GM19043 (cell line): Measurements from ENCODE around the gene RNF208.
"Not testable (repeated sequence)": the region's sequence is repeated elsewhere in the genome, so short reads cannot be mapped to it uniquely, and the experiment has no call there.

Experiments
- ATAC-seq: cut with Tn5 transposase; IDR thresholded peaks from one replicate; pipeline ENCODE4 v1.9.1; 2021; ENCODE audit warnings: low read depth; ENCODE audit not compliant: unreplicated experiment

Gene RNF208, protein sequence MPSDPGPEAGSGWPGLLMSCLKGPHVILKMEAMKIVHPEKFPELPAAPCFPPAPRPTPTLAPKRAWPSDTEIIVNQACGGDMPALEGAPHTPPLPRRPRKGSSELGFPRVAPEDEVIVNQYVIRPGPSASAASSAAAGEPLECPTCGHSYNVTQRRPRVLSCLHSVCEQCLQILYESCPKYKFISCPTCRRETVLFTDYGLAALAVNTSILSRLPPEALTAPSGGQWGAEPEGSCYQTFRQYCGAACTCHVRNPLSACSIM

DNA sequence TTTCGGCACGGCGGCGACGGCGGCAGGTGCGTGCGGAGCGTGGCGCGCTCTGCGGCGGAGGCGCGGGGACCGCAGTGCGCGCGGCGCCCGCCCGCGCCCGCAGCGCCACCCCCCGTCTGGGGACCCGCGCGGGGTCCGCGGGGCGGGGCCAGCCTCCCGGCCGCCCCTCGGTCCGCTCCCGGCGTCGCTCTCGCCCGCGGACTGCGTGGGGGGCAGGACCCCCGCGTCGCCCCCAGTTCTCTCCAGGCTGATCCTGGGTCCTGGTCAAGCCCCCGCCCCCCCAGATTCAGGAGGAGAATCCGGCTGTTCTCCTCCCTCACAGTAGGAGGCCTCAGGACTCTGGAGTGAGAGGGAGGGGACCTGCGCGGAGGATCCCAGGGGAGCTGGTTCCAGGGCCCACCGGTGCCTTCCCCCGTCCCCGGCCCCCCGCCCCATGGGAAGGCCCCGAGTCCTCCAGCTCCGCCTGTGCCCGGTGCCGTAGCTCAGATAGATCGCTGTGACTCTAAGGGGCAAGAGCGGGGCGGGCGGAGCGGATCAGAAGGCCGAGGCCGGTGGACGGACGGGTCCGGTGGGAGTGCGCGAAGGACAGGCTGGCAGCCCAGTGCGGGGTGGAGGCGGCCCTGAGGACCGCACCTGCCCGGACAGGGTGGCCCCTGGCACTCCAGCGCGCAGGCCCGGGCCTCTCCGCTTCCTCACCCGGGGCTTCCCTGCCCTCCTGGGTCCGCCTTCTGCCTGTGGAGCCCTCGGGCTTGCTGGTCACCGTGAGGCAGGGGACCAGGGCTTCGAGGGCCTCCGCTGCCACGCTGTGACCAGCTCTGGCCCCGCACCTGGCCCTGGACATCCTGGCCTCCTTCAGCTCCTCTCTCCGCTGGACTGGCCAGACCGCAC is at the start of gene RNF208:
RNF208 (minus strand) TSS at position 51 of the 888 bp plus-strand sequence. CDS start 1,028 bp downstream, outside the sequence.
- ATAC-seq: no peak

DNA sequence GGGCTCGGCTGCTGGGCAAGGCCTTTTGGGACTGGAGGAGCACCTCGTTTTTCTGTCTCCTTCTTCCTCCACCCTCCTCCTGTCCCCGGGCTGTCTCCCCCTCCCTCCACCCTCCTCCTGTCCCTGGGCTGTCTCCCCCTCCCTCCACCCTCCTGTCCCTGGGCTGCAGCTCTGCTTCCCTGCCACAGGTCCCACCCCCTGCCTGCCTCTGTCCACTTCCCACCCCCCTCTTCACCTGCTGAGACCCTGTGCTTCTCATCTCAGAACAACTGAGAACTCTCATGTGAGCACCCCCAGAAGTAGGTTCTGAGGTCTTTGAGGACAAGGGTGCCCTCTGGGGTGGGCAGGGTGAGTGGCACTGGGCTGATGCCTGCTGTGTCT is 49.6 kb upstream of the RNF208 start:
- ATAC-seq: no peak

DNA sequence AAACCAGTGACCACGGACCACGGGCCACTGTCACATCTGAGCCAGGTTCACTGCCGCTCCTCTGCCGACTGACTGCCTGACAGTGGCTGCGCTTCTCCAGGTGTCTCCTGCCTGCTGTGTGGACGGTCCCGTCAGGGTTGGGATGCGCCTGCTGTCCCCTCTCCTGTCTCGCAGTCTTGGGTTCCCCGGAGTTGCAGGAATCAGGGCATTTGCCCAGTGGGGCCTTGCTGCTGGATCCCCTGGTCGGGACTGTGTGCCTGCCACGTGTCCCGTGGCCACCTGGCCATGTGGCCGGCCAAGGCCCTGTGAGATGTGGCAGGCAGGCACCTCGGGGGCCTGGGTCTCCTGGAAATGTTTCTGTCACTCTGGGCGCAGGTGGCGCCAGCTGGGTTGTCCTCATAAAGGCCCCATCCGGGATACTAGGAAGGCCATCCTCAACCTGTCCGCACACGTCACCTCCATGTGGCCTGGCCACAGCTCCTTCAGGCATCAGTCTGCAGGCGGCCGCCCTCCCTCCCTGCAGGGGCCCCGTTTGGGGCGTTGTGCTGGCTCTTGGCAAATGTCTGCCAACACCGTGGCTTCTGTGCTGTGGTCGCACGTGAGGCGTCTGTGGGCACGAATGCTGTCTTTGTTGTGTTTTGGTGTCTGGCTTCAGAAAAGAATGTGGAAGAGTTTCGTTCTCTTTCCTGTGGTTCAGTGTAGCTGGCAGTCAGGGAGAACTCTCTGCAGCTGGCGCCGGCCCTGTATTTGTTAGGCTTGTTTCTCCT is 49.1 kb upstream of the RNF208 start:
- ATAC-seq: no peak

DNA sequence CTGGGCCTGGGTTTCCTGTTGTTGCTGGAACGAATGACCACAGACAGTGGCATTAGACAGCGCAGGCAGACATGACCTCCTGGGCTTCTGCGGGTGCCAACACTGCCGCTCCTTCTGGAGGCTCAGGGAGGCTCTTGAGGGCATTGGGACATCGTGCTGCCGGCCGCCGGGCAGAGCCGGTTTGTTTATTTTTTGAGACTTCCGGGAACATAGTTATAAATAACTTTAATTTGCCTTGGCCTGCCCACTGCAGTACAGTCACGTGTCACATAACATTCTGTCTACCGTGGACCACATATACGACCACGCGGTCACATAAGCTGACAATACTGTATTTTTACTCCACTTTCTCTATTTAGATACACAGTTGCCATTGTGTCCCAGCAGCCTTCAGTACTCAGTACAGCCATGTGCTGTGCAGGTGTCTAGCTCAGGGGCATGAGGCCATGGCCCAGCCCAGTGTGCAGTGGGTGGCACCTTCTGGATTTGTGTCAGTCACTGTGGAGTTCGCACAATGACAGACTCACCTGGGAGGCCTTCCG is 47.3 kb upstream of the RNF208 start:
- ATAC-seq: no peak

DNA sequence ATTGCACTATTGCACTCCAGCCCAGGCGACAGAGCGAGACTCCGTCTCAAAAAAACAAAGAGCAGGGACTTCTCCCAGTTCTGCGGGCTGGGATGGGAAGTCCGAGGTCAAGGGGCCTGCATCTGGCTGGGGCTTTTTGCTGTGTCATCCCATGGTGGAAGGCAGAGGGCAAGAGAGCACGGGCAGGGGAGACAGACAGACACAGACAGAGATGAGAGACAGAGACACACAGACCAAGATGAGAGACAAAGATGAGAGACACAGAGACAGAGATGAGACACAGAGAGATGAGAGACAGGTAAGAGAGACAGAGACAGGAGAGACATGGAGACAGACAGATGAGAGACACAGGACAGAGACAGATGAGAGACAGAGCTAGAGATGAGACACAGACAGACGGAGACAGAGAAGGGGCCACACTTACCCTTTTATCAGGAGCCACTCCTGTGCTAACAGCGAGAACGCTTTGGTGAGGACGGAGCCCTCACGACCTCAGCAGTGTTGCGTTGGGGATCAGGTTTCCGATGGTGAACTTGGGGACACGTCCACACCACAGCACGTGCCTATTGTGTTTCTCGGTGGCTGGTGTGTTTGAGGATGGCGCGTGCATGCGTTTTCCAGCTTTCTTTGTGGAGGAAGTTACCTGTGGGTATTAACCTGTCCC is 46.6 kb upstream of the RNF208 start:
- ATAC-seq: no peak

DNA sequence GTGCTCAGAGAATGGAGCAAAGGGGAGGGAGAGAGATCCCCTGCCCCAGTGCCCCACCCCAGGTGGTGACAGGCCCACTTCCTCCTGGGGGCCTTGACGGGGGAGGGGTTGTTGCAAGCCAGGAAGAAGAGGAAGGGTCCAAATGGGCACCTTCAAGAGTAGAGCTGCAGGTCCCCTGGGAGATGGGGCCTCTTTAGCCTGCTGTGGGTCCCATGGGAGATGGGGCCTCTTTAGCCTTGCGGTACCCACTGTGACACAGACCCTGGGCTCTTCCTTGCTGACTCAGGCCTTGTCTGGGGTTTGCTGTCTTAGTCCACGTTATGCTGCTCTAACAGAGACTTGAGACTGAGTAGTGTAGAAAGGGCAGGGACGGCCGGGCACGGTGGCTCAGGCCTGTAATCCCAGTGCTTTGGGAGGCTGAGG is 45.9 kb upstream of the RNF208 start:
- ATAC-seq: no peak

DNA sequence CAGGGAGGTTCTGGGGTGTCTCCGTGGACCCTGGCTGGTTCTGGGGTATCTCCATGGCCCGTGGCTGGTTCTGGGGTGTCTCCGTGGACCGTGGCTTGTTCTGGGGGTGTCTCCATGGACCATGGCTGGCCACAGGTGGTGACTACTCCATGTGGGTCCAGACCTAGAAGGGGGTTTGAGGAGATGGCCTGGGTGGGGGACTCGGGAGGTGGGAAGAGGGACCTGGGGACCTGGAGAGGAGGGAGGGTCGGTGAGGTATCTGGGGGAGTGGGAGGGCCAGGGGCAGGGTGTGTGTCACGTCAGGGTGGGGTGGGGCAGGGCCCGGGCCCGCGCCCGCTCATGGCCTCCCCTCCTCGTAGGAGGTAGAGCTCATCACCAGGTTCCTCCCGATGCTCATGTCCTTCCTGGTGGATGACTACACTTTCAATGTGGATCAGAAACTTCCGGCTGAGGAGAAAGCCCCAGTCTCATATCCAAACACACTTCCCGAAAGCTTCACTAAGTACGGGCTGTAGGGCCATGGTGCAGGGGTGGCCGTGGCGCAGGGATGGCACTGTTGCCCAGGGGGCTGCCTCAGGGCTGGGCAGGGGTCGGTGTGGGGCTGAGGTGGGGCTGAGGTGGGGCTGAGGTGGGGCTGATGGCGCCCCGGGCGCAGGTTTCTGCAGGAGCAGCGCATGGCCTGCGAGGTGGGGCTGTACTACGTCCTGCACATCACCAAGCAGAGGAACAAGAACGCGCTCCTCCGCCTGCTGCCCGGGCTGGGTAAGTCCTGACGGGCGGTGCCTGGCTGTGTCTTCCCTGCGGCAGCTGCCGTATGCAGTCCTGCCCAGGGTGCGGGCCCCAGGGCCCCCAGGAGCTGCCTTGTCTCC is 44.8 kb upstream of the RNF208 start:
- ATAC-seq: no peak

DNA sequence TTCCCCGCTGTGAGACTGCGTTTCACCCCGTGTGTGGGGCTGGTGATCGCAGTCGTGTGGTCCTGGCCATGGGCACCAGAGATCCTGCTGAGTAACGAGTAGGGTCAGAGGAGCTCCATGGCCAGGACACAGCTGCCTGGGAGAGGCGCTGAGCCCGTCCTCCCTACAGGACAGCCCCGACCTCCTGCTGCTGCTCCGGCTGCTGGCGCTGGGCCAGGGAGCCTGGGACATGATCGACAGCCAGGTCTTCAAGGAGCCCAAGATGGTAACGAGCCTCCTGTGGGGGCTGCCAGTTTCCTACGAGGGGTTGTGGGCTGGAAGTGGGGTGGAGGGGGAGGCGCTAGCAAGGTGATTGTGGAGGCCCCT is 44.1 kb upstream of the RNF208 start:
- ATAC-seq: no peak

DNA sequence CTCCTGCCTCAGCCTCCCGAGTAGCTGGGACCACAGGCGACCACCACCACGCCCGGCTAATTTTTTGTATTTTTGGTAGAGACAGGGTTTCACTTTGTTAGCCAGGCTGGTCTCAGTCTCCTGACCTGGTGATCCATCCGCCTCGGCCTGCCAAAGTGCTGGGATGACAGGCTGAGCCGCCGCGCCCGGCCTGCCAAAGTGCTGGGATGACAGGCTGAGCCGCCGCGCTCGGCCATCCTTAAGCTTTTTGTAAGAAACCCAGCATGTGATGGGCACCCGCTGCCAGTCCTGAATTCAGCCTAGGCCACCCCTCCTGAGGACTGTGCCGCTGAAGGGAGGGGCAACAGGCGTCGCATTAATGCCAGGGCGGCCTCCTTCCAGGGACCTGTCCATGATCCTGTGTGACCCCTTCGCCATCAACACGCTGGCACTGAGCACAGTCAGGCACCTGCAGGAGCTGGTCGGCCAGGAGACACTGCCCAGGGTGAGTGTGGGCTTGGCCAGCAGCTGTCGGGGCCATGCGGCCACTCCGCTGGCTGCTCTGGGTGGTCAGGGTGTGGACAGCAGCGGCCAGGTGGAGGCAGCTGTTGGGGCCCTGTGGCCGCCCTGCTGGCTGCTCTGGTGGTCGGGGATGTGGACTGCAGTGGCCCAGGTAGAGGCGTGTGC is 43.6 kb upstream of the RNF208 start:
- ATAC-seq: no peak

DNA sequence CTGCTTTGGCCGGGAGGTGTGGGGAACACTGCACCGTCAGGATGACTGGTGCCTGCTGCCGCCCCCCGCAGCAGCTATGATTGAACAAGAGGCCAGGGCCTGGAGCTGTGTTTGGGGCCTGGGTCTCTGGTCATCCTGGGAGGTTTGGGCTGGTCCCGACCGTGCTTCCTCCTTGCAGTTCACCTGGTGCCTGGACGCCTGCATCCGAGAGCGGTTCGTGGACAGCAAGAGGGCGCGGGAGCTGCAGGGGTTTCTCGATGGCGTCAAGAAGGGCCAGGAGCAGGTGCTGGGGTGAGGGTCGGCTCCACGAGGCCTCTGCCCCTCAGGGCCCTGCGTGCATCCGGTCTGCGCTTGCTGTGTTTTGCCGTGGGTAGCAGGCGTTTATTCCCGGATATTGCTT is 42.0 kb upstream of the RNF208 start:
- no peak for ATAC-seq

DNA sequence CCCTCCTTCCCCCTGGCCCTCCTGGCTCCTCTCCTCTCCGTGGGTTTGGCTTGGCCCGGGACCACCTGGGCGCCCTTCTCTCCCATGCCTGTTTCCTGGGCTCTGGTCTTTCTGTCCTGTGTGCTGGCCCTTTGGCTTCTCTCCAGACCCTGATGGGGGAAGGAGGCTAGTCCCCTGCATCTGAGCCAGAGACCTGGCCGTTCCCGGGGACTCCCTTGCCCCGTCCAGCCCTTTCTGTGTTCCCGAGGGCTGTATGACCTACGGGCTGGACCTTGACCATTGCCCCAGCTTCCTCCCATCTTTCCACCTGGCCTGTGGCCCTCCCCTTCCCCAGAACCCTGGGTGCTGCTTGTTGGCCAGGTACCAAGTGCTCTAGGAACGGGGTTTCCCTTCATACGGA is 41.5 kb upstream of the RNF208 start:
- no peak for ATAC-seq

DNA sequence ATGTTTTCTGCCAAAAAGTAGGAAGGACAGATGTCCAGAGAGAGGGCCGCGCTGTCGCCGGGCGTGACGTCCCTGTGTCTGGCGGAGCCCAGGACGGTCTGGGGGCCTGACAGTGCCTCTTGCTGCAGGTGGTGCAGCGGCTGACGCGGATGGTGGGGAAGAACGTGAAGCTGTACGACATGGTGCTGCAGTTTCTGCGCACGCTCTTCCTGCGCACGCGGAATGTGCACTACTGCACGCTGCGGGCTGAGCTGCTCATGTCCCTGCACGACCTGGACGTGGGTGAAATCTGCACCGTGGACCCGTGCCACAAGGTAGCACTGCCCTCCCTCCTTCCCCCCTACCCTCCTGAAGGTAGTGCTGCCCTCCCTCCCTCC is 40.9 kb upstream of the RNF208 start:
- no peak for ATAC-seq

DNA sequence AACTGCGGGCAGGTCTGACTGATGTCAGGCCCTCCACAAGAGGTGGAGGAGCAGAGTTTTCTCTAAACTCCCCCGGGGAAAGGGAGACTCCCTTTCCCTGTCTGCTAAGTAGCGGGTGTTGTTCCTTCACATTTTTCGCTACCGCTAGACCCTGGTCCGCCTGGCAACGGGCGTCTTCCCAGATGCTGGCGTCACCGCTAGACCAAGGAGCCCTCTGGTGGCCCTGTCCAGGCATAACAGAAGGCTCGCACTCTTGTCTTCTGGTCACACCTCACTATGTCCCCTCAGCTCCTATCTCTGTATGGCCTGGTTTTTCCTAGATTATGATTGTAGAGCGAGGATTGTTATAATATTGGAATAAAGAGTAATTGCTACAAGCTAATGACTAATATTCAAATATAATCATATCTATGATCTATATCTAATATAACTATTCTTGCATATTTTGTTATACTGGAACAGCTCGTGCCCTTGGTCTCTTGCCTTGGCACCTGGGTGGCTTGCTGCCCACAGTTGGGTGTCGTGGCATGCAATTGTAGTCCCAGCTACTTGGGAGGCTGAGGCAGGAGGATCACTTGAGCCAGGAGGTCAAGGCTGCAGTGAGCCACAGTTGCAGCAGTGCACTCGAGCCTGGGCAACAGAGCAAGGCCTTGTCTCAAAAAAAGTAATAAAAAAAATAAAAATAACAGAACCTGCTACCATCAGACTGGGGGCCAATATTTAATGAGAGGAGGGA is 40.3 kb upstream of the RNF208 start:
- ATAC-seq: not testable (repeated sequence)

DNA sequence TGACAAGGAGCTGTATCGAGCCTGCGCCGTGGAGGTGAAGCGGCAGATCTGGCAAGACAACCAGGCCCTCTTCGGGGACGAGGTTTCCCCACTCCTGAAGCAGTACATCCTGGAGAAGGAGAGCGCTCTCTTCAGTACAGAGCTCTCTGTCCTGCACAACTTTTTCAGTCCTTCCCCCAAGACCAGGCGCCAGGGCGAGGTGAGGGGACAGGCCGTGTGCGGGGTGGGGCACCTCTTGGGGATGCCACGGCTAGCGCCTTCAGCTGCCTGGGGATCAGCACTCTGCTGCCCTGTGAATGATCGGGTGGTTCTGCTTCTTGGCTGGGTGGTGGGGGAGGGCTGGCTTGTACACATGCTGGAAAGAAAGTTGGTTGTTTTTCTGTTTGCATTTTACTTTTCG is 34.8 kb upstream of the RNF208 start:
- ATAC-seq: no peak

DNA sequence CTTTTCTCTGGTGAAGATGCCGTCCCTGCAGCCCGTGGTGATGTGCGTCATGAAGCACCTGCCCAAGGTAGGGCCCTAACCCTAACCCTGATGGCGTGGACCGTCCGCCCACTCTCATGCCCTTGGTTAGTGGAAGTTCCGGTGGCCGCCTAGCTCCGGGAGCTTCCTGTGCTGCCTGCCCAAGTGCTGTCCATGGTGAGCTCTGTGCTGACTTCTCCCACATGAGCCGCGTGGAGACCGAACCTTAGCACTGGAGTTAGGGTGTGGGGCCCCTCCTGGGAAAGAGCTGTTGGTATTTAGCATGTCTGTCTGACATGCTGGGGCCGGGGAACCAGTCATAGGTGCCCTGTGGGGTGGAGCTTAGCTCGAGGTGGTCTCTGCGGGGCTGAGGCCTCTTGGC is 34.3 kb upstream of the RNF208 start:
- no peak for ATAC-seq

DNA sequence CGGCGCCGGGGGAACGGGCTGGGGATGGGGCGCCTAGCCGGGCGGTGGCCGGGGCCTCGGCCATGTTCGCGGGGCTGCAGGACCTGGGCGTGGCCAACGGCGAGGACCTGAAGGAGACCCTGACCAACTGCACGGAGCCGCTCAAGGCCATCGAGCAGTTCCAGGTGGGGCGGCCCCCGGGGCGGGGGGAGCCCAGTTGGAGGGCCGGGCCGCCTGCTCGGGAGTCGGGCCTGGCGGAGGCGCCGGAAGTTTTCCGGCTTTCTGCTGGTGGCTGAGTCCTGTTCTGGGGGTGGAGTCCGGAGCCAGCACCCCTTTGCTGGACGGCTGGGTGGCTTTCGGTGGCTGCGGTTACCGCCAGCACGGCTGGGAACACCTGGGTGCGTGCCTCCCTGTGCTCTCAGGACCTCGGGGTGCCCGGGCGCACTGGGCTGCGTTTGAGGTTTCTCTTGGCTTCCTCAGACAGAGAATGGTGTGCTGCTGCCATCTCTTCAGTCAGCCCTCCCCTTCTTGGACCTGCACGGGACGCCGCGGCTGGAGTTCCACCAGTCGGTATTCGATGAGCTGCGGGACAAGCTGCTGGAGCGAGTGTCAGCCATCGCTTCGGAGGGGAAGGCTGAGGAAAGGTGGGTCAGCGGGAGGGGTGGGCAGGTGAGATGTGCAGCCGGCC is 33.5 kb upstream of the RNF208 start:
- ATAC-seq: peak; percentile 5

DNA sequence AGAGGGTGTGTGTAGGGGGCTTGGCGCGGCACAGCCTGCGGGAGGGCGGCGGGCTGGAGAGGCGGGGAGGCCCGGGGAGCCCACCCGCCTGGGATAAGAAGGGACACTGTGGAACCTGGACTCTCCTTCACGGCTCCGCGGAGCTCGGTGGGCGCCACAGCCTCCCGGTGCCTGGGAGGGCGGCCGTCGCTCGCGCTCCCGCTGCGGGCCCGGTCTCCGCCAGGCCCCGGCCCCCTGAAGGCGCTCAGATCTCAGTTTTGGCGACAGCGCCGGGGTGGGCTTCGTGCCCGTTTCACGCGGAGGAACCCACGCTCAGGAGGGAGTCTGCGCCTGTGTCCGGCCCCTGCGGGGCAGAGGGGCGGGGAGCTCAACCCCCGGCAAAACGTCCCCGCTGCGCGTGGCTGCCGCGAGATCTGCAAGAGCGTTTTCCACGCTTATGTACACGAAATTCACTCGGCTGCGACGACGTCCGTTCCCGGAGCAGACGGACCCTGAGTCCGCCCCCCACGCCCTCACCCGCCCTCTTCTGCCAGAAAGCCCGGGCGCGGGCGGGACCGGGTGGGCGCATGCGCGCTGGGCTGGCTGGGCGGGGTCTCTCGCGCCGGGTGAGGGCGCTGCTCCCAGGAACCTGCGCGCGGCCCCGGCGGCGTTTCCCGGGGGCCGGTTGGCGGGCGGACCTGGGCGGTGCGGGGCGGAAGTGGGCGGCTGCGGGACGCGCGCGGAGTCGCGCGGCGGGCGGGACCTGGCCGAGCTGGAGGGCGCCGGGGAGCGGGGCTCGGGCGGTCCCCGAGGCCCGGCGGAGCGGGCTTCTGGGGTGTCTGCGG is 32.8 kb upstream of the RNF208 start, which contains the start of gene NELFB:
NELFB (plus strand) TSS at position 704 of the 824 bp plus-strand sequence.
- ATAC-seq: peak; percentile 79
